Astrocyte of the hippocampus (primary cell): ENCODE results near the gene PAM16.

Experiments
- DNase-seq: peaks from one replicate; pipeline ENCODE4 v3.0.0; 2011; ENCODE audit warnings: low read depth, low spot score

PAM16 gene

GRCh38 chr16:4319454-4320421, 31.4 kb downstream of the PAM16 start:
- DNase-seq = no peak

GRCh38 chr16:4318967-4319366, 32.2 kb downstream of the PAM16 start:
- no peak for DNase-seq

GRCh38 chr16:4318451-4318910, 32.6 kb downstream of the PAM16 start:
- peak; percentile 73 for DNase-seq

GRCh38 chr16:4317532-4318450, 33.3 kb downstream of the PAM16 start:
- peak; percentile 70 for DNase-seq

DNA sequence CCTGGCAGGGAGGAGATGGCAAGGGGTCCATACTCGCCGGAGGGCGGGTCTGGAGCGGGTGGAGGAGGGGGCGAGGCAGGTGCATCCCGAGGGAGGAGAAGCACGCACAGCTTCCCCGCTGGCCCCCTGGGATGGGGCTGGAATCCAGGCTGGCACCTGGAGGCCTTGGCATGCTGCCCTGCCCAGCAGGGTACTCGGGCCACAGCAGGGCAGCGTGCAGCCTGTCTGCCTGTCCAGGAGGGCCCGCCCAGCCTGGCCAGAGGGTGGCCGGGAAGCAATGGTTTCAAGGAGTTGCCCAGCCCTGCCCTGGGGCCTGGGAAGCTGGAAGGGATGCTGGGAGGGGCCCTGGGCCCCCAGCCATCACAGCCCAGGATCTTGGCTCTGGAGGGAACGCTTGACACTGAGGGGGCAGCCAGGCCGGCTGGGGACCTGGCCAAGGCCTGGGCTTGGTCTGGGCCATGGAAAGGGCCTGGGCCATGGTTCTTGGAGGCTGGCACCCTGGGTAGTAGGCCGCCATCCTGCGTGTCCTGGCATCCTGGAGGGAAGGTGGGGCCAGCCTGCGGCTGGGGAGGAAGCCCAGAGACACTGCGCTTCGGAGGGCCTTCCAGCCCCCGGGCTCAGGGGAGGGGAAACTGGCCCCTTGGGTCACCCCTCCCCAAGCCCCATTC, 34.1 kb downstream of the PAM16 start:
- peak; percentile 72 for DNase-seq

DNA sequence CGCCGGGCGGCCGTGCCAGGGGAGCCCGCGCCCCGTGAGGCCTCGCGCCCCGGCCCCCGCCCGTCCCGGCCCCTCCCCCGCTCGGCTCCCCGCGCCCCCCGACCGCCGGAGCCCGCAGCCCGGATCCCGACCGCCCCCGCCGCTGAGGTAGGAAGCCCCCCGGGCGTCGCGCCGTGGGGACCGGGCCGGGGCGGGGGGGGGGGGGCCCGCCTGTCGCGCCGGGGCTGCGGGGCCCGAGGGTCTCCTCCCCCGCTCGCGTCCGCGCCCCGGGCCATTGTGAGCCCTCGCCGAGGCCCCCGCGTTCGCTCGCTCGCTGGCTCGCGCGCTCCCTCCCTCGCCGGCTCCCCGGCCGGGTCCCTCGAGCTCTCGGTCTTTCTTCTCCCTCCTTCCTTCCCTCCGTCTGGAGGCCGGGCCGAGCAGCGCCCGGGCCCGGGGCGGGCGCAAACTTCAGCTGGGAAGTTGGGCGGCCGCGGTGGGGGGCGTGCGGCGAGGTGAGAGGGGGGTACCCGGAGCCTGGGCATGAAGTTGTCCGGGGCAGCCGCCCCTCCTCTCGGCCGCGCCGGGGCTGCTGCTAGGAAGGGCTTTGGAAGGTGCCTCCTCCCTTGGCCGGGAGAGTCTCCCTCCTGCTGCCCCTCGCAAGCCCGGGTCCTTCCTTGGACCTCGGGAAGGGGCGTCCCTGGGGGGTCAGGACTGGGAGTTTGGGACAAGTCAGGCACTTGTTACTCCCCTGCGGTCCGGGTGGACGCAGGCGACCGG, 34.8 kb downstream of the PAM16 start:
- DNase-seq = peak; percentile 68

- peak; percentile 94 for DNase-seq
These were observed 35.7 kb downstream of the PAM16 start, which contains the start of gene GLIS2 for GRCh38 chr16:4315186-4316107. Gene GLIS2 (plus strand): TSS chr16:4316067. CDS start chr16:4332281, 16,214 bp downstream.

DNA sequence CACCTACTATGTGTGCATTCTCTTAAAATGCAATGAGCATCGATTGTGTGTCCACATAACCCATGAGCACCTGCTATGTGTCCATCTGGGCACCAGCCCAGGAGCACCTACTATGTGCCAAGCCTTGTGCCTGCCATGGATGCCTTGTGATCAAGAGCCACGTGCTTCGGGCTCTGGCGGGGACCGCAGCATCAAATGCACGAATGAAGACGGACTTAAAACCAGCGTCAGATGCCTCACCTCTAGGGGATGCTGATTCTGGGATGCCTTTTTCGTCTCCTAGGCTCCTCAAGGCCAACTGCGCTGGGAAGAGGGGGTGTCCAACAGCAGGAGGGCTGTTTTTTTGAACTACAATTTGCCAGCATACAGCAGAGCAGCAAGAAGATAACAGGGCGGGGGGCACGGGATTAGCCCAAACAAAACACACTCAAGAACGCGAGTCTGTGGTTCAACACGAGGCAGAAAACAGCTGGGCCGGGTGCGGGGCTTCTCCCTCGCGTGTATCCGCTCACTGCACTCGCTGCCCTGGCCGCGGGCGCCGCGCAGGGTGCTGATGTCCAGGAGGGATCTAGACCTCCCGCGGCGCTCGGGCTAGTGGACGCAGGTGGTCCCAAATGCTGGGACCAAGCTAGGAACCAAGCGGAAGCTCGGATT, 36.5 kb downstream of the PAM16 start:
- DNase-seq = peak; percentile 62

- peak; percentile 69 for DNase-seq
These were observed 37.3 kb downstream of the PAM16 start for GRCh38 chr16:4313563-4314531.

DNA sequence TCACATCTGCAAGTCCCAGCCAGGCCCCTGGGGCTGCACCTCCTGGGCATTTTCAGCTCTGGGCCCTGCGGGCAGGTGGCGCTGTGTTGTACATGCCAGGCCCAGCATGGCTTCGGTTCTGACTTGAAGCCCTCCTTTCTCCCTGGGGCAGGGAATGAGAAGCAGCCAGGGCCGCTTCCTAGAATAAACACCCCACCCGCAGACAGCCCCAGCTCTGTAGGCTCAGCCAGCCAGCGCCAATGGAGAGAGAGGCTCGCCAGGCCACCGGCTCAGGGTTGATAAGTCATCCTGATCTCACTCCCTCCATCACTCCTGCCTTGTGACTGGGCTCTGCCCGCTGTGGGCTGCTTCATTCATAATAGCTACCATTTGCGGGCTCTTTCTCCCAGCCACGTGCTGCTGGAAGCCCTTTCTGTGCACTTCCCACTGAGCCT, 41.3 kb downstream of the PAM16 start:
- DNase-seq = peak; percentile 75

GRCh38 chr16:4309102-4309832, 41.9 kb downstream of the PAM16 start:
- no peak for DNase-seq

GRCh38 chr16:4307215-4308037, 43.7 kb downstream of the PAM16 start:
- DNase-seq = peak; percentile 98

DNA sequence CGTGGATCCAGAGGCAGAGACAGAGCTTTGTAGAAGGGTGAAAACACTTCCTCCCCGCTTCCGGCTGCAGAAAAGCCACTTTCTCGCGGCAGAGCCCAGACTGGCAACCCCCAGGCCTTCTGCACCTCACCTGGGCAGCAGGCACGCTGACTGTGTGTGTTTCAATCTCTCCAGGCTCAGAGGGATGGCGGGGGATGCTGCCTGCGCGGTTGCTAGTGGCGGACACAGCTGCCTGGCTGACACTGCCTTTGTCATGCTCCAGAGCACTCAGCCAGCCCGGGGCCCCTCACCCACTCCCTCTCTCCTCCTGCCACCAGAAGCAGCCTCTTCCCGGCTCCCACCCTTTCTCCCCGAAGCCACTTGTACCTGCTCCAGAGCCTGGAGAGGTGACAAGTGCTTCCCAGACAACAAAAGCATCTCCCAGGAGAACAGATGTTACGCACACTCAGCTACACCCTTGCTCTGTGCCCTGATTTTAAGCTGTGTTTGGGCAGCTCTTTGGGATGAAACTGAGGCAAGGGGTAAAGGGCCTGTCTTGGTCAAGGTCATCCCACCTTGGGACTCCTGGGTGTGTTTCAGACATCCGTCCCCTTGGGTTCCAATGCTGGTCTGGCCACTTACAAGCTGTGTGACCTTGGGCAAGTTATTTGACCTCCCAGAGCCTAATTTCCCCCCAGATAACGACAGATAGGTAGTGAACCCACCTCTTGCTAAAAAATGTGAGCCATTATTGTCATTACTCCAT, 44.5 kb downstream of the PAM16 start:
- no peak for DNase-seq

DNA sequence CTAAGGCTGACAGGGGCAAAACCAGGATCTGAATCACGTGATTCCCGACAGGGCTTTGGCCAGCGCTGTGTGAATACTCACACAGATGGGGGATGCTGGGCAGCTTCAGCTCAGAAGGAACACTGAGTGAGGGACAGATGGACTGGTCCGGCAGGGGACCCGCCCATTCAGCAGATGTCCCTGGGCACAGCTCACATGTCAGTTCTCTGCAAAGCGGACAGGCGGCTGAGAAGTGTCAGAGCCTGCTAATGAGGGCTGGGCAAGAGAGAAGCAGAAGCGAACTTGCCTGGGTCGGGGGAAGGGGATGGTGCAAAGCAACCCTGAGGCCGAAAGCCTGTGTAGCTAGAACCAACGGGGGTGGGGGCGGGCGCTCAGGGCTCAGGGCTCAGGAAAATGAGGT, 47.1 kb downstream of the PAM16 start:
- no peak for DNase-seq

- DNase-seq = no peak
These were observed 49.2 kb downstream of the PAM16 start for GRCh38 chr16:4301968-4302367.

DNA sequence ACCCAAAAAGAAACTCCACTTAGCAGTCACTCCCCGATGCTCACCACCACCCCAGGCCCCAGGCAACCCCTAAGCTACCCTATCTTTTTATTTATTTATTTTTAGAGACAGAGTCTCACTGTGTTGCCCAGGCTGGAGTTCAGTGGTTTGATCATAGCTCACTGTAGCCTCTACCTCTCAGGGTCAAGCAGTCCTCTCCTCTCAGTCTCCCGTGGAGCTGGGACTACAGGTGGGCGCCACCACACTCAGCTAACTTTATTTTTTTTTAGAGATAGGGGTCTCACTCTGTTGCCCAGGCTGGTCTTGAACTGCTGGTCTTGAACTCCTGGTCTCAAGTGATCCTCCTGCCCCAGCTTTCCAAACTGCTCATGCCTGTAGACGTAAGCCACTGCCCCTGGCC, 49.9 kb downstream of the PAM16 start:
- no peak for DNase-seq
